Calu3 (cell line): ENCODE data around the gene RSPO1. TPM values are rescaled to one million over a fixed set of nuclear protein-coding genes. Genes with fewer than 3 reads are reported as not detected.

ENCODE experiments used
- BruUV-seq: library from RNA; stranded (reverse); fragments of 400-500 nt; replicated peaks from 2 replicates; lab custom pipeline; 2021; lab: Mats Ljungman, UMichigan
- CTCF ChIA-PET: fragments of 300-600 bp; sonication (Branson Sonifier 250); formaldehyde crosslinking; loops from one replicate; lab custom pipeline; 2022; ENCODE audit warnings: antibody characterized with exemption; lab: Charles Lee
- DNase-seq: peaks from one replicate; pipeline ENCODE4 v3.0.0; 2022
- H3K27ac Mint-ChIP-seq: one replicate; pipeline ENCODE4 v1.8.0; 2022; ENCODE audit warnings: mixed read lengths; ENCODE audit not compliant: unreplicated experiment
- H3K27me3 Mint-ChIP-seq: one replicate; pipeline ENCODE4 v1.8.0; 2022; ENCODE audit warnings: mixed read lengths; ENCODE audit not compliant: unreplicated experiment
- H3K36me3 Mint-ChIP-seq: one replicate; pipeline ENCODE4 v1.8.0; 2022; ENCODE audit warnings: mild to moderate bottlenecking, moderate library complexity, mixed read lengths; ENCODE audit not compliant: insufficient read depth, unreplicated experiment
- H3K4me1 Mint-ChIP-seq: one replicate; pipeline ENCODE4 v1.8.0; 2022; ENCODE audit warnings: mild to moderate bottlenecking, low read depth, mixed read lengths; ENCODE audit not compliant: unreplicated experiment
- H3K4me3 Mint-ChIP-seq: one replicate; pipeline ENCODE4 v1.8.0; 2022; ENCODE audit warnings: mild to moderate bottlenecking, low read depth, moderate library complexity, mixed read lengths; ENCODE audit not compliant: unreplicated experiment
- H3K9me3 Mint-ChIP-seq: one replicate; pipeline ENCODE4 v1.8.0; 2022; ENCODE audit warnings: low read depth, mixed read lengths; ENCODE audit not compliant: unreplicated experiment
- CTCF ChIP-seq: fragments of 200-600 bp; IDR thresholded peaks from one replicate; pipeline ENCODE4 v1.8.0; 2022; ENCODE audit warnings: antibody characterized with exemption; ENCODE audit not compliant: unreplicated experiment
- intact Hi-C: fragments of 100-400 bp; cut with micrococcal nuclease; formaldehyde crosslinking; loops from one replicate; pipeline ENCODE4 v1.10.0; 2022; ENCODE audit not compliant: unreplicated experiment
- total RNA-seq: library from RNA; stranded (reverse); gene quantifications from 2 replicates; pipeline ENCODE4 v1.2.3, GENCODE V29; 2022

RSPO1 gene
- total RNA-seq, 1 experiment from 2014 or later = not detected

- BruUV-seq = no TSS peak
- Mint-ChIP-seq H3K27me3 (peaks cover 74% of the 10 kb centered on the region), H3K27ac (no peak overlapping the region), H3K36me3 (no peaks in the 10 kb centered on the region), H3K4me1 (no peaks in the 10 kb centered on the region), H3K9me3 (no peaks in the 10 kb centered on the region), H3K4me3 (no peak overlapping the region)
- TF ChIP-seq CTCF = no peak
- CTCF ChIA-PET = no interaction called here
- no peak for DNase-seq
- intact Hi-C loops = no loop called here
These were observed 17.1 kb upstream of the RSPO1 start for GRCh38 chr1:37651803-37652202.

GRCh38 chr1:37650721-37651120 is 16.0 kb upstream of the RSPO1 start:
- H3K36me3 Mint-ChIP-seq = no peaks in the 10 kb centered on the region
- H3K4me3 Mint-ChIP-seq = no peak overlapping the region
- BruUV-seq = no TSS peak
- DNase-seq = no peak
- no peak overlapping the region for H3K27ac Mint-ChIP-seq
- peaks cover 63% of the 10 kb centered on the region for H3K27me3 Mint-ChIP-seq
- intact Hi-C loops = no loop called here
- no peaks in the 10 kb centered on the region for H3K4me1 Mint-ChIP-seq
- H3K9me3 Mint-ChIP-seq = no peaks in the 10 kb centered on the region
- TF ChIP-seq CTCF = no peak
- CTCF ChIA-PET = no interaction called here

- no peak for TF ChIP-seq CTCF
- H3K9me3 Mint-ChIP-seq = no peaks in the 10 kb centered on the region
- no peak overlapping the region for H3K27ac Mint-ChIP-seq
- H3K4me1 Mint-ChIP-seq = no peaks in the 10 kb centered on the region
- no peaks in the 10 kb centered on the region for H3K36me3 Mint-ChIP-seq
- CTCF ChIA-PET = no interaction called here
- peaks cover 58% of the 10 kb centered on the region for H3K27me3 Mint-ChIP-seq
- no peak for DNase-seq
- intact Hi-C loops = no loop called here
- H3K4me3 Mint-ChIP-seq = no peak overlapping the region
- no TSS peak for BruUV-seq
These were observed 15.5 kb upstream of the RSPO1 start for GRCh38 chr1:37650173-37650572.

GRCh38 chr1:37647281-37647680 is 12.6 kb upstream of the RSPO1 start:
- H3K27me3 Mint-ChIP-seq = peaks cover 31% of the 10 kb centered on the region
- no peak overlapping the region for H3K4me3 Mint-ChIP-seq
- no peak for TF ChIP-seq CTCF
- BruUV-seq = no TSS peak
- intact Hi-C loops = no loop called here
- H3K9me3 Mint-ChIP-seq = no peaks in the 10 kb centered on the region
- DNase-seq = no peak
- CTCF ChIA-PET = no interaction called here
- no peaks in the 10 kb centered on the region for H3K36me3 Mint-ChIP-seq
- H3K27ac Mint-ChIP-seq = no peak overlapping the region
- H3K4me1 Mint-ChIP-seq = no peaks in the 10 kb centered on the region
